H9 (cell line): ENCODE data around the gene IMMP2L. TPM values are rescaled to one million over a fixed set of nuclear protein-coding genes. Genes with fewer than 3 reads are reported as not detected.

Experiments
- DNase-seq: peaks from one replicate; pipeline ENCODE4 v3.0.0-alpha.2; 2017
- H2AFZ ChIP-seq: one replicate; pipeline ENCODE4 v1.6.1; 2013; ENCODE audit warnings: mild to moderate bottlenecking, low read length, control low read depth, moderate library complexity
- H2AK5ac ChIP-seq: 2 replicates; pipeline ENCODE4 v1.6.1; 2013; ENCODE audit warnings: low read length, control low read depth, mixed read lengths; ENCODE audit not compliant: insufficient read length
- H2BK120ac ChIP-seq: one replicate; pipeline ENCODE4 v1.6.1; 2013; ENCODE audit warnings: low read depth, mild to moderate bottlenecking, low read length, control low read depth, inconsistent platforms; ENCODE audit not compliant: poor library complexity, severe bottlenecking
- H2BK12ac ChIP-seq: 2 replicates; pipeline ENCODE4 v1.6.1; 2013; ENCODE audit warnings: low read length, control low read depth, mixed read lengths, low read depth; ENCODE audit not compliant: insufficient read length
- H2BK15ac ChIP-seq: 2 replicates; pipeline ENCODE4 v1.6.1; 2013; ENCODE audit warnings: low read depth, low read length, control low read depth
- H2BK20ac ChIP-seq: one replicate; pipeline ENCODE4 v1.6.1; 2013; ENCODE audit warnings: low read depth, mild to moderate bottlenecking, low read length, control low read depth, inconsistent platforms; ENCODE audit not compliant: poor library complexity, severe bottlenecking
- H2BK5ac ChIP-seq: 2 replicates; pipeline ENCODE4 v1.6.1; 2013; ENCODE audit warnings: low read length, control low read depth, mixed read lengths; ENCODE audit not compliant: insufficient read length
- H3K14ac ChIP-seq: 2 replicates; pipeline ENCODE4 v1.6.1; 2013; ENCODE audit warnings: low read length, control low read depth; ENCODE audit not compliant: insufficient read depth
- H3K18ac ChIP-seq: 2 replicates; pipeline ENCODE4 v1.6.1; 2013; ENCODE audit warnings: low read depth, mild to moderate bottlenecking, mixed read lengths, low read length, control low read depth; ENCODE audit not compliant: insufficient read length
- H3K23ac ChIP-seq: 2 replicates; pipeline ENCODE4 v1.6.1; 2013; ENCODE audit warnings: low read length, control low read depth, mixed read lengths, low read depth; ENCODE audit not compliant: insufficient read length
- H3K23me2 ChIP-seq: 2 replicates; pipeline ENCODE4 v1.6.1; 2013; ENCODE audit warnings: low read depth, mild to moderate bottlenecking, mixed read lengths, low read length, control low read depth; ENCODE audit not compliant: insufficient read length, poor library complexity, severe bottlenecking
- H3K27ac ChIP-seq: 2 replicates; pipeline ENCODE4 v1.5.1; 2013; ENCODE audit warnings: low read length, control low read depth, mixed read lengths, low read depth; ENCODE audit not compliant: insufficient read length
- H3K27me3 ChIP-seq: 2 replicates; pipeline ENCODE4 v1.6.1; 2013; ENCODE audit warnings: low read length, control low read depth, inconsistent platforms; ENCODE audit not compliant: insufficient read depth
- H3K4ac ChIP-seq: 2 replicates; pipeline ENCODE4 v1.6.1; 2013; ENCODE audit warnings: low read depth, mild to moderate bottlenecking, control low read depth, inconsistent platforms, low read length, moderate library complexity
- H3K4me1 ChIP-seq: 2 replicates; pipeline ENCODE4 v1.6.1; 2013; ENCODE audit warnings: low read length, control low read depth, inconsistent platforms; ENCODE audit not compliant: insufficient read depth
- H3K4me2 ChIP-seq: 2 replicates; pipeline ENCODE4 v1.6.1; 2013; ENCODE audit warnings: low read length, control low read depth, mixed read lengths; ENCODE audit not compliant: insufficient read length, insufficient read depth
- H3K56ac ChIP-seq: 2 replicates; pipeline ENCODE4 v1.6.1; 2013; ENCODE audit warnings: low read depth, mild to moderate bottlenecking, mixed read lengths, low read length, control low read depth; ENCODE audit not compliant: insufficient read length
- H3K79me1 ChIP-seq: 2 replicates; pipeline ENCODE4 v1.6.1; 2013; ENCODE audit warnings: low read depth, mild to moderate bottlenecking, moderate library complexity, low read length, control low read depth, inconsistent platforms; ENCODE audit not compliant: insufficient read depth, poor library complexity, severe bottlenecking
- H3K79me2 ChIP-seq: 2 replicates; pipeline ENCODE4 v1.6.1; 2013; ENCODE audit warnings: low read length, control low read depth, inconsistent platforms; ENCODE audit not compliant: insufficient read depth
- H3K9ac ChIP-seq: 2 replicates; pipeline ENCODE4 v1.6.1; 2013; ENCODE audit warnings: low read length, control low read depth, mixed read lengths; ENCODE audit not compliant: insufficient read length; ENCODE audit errors: extremely low read depth
- H3K9me3 ChIP-seq: one replicate; pipeline ENCODE4 v1.6.1; 2013; ENCODE audit warnings: low read depth, low read length, inconsistent platforms; ENCODE audit not compliant: control insufficient read depth
- H3T11ph ChIP-seq: one replicate; pipeline ENCODE4 v1.6.1; 2013; ENCODE audit warnings: mild to moderate bottlenecking, low read length, control low read depth, inconsistent platforms
- H4K20me1 ChIP-seq: one replicate; pipeline ENCODE4 v1.6.1; 2013; ENCODE audit not compliant: control insufficient read depth, insufficient read length, insufficient read depth
- H4K5ac ChIP-seq: 2 replicates; pipeline ENCODE4 v1.6.1; 2013; ENCODE audit warnings: low read depth, mild to moderate bottlenecking, mixed read lengths, low read length, control low read depth; ENCODE audit not compliant: insufficient read length
- H4K8ac ChIP-seq: replicated peaks from 2 replicates; pipeline ENCODE4 v1.6.1; 2013; ENCODE audit warnings: low read length, control low read depth, mixed read lengths, low read depth; ENCODE audit not compliant: insufficient read length
- H4K91ac ChIP-seq: 2 replicates; pipeline ENCODE4 v1.6.1; 2013; ENCODE audit warnings: low read depth, mild to moderate bottlenecking, moderate library complexity, mixed read lengths, low read length, control low read depth; ENCODE audit not compliant: insufficient read length
- H3K27ac Mint-ChIP-seq, 3 experiments: 2 replicates in 2 of 3; 3 replicates in 1 of 3; pipeline ENCODE4 v1.8.0; 2020 to 2021; ENCODE audit warnings: mixed read lengths in 3 of 3, mild to moderate bottlenecking in 1 of 3, moderate library complexity in 1 of 3
- H3K27me3 Mint-ChIP-seq: 2 replicates; pipeline ENCODE4 v1.8.0; 2021; ENCODE audit warnings: low read depth, mild to moderate bottlenecking, moderate library complexity, mixed read lengths
- H3K36me3 Mint-ChIP-seq, 3 experiments: 2 replicates in 2 of 3; 3 replicates in 1 of 3; pipeline ENCODE4 v1.8.0; 2020 to 2021; ENCODE audit warnings: low read depth in 3 of 3, mixed read lengths in 3 of 3; ENCODE audit not compliant: insufficient read depth in 1 of 3
- H3K4me1 Mint-ChIP-seq, 2 experiments: 2 replicates each; pipeline ENCODE4 v1.8.0; 2020; ENCODE audit warnings: mixed read lengths in 2 of 2
- H3K4me3 Mint-ChIP-seq, 2 experiments: 2 replicates in 1 of 2; 3 replicates in 1 of 2; pipeline ENCODE4 v1.8.0; 2020 to 2021; ENCODE audit warnings: mild to moderate bottlenecking in 2 of 2, mixed read lengths in 2 of 2, moderate library complexity in 1 of 2
- H3K9me3 Mint-ChIP-seq, 2 experiments: 2 replicates in 1 of 2; 3 replicates in 1 of 2; pipeline ENCODE4 v1.8.0; 2020; ENCODE audit warnings: mild to moderate bottlenecking in 2 of 2, mixed read lengths in 2 of 2, moderate library complexity in 1 of 2
- CTCF ChIP-seq: fragments of 200-600 bp; sonication (generic); conservative IDR thresholded peaks from 3 replicates; pipeline ENCODE4 v1.8.0; 2021; ENCODE audit warnings: antibody characterized with exemption, mild to moderate bottlenecking
- WGBS: extraction: QIAGEN DNeasy Blood & Tissue Kit; methylation state at CpG from one replicate; pipeline ENCODE4 v1.1.7; 2013; ENCODE audit warnings: missing lambda C conversion rate, low lambda C conversion rate, mixed read lengths; ENCODE audit not compliant: insufficient read length; ENCODE audit errors: extremely low coverage; 5-methylcytosine and 5-hydroxymethylcytosine counted together
- total RNA-seq: library from RNA; stranded (reverse); gene quantifications from 2 replicates; pipeline ENCODE4 v1.2.1, GENCODE V29; 2021

IMMP2L gene
- total RNA-seq, 1 experiment from 2014 or later: 14.7 TPM

- no peak overlapping the region for H3K14ac ChIP-seq
- WGBS: no CpG with 5 or more reads among the region's 1 CpG
- no peak overlapping the region for H4K5ac ChIP-seq
- H3K9me3 ChIP-seq: no peaks in the 10 kb centered on the region
- H2BK20ac ChIP-seq: no peak overlapping the region
- no peaks in the 10 kb centered on the region for H3K79me1 ChIP-seq
- no peak overlapping the region for H3K4ac ChIP-seq
- no peak overlapping the region for H3K4me2 ChIP-seq
- H3K27me3 ChIP-seq: no peaks in the 10 kb centered on the region
- Mint-ChIP-seq H3K4me1 (peaks cover 45 to 50% of the 10 kb centered on the region in 2 experiments), H3K9me3 (no peaks in the 10 kb centered on the region; a peak in 1 of 5 replicates), H3K27ac (no peak overlapping the region), H3K36me3 (peaks cover 0 to 2% (median 0%) of the 10 kb centered on the region in 3 experiments; a peak in 1 of 7 replicates), H3K27me3 (no peaks in the 10 kb centered on the region), H3K4me3 (no peak overlapping the region)
- H3T11ph ChIP-seq: no peak overlapping the region
- no peaks in the 10 kb centered on the region for H3K79me2 ChIP-seq
- no peak for DNase-seq
- H2BK12ac ChIP-seq: no peak overlapping the region
- no peak overlapping the region for H2BK15ac ChIP-seq
- peak; percentile 83 for TF ChIP-seq CTCF
- H3K4me1 ChIP-seq: peaks cover 3% of the 10 kb centered on the region; the same call in 1 of the 2 replicates
- H2BK120ac ChIP-seq: no peak overlapping the region
- H3K23ac ChIP-seq: no peak overlapping the region
- no peak overlapping the region for H3K56ac ChIP-seq
- no peak overlapping the region for H3K9ac ChIP-seq
- H2AFZ ChIP-seq: no peak overlapping the region
- H4K91ac ChIP-seq: no peak overlapping the region
- H4K8ac ChIP-seq: no peak overlapping the region
- no peak overlapping the region for H2BK5ac ChIP-seq
- H2AK5ac ChIP-seq: no peak overlapping the region
- no peak overlapping the region for H3K18ac ChIP-seq
- no peak overlapping the region for H3K27ac ChIP-seq
- no peaks in the 10 kb centered on the region for H3K23me2 ChIP-seq
- no peaks in the 10 kb centered on the region for H4K20me1 ChIP-seq
These were observed 472.4 kb downstream of the IMMP2L start for GRCh38 chr7:111089822-111090426.
